ENCODE results near the gene NANOS2. TPM values are rescaled to one million over a fixed set of nuclear protein-coding genes. Genes with fewer than 3 reads are reported as not detected.

The NANOS2 gene
- total and polyA plus RNA-seq, 2 of the 13 experiments (the other 11 are each of a cell fraction or from before 2014, with no cell fraction given), result not detected

DNA sequence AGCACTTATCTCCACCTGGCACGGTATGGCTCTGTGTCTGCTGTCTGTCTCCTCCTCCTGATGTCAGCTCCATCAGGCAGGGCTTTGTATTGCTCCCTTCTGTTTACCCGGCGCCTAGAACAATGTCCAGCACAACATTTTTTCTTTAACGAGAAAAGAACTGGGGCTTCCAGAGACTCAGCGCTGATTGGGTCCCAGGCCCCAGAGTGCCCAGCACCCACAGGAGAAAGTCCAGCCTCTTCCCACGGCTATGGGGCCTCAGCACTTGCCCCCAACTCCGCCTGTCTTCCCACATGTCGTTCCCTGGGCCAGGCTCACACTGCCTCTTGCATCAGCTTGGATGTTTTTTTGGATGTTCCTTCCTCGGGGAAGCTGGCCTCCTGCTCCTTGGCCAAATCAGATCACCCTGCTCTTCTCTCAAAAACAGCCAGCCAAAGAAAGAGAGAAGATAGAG lies 19.0 kb downstream of the NANOS2 start (continued):
- TF ChIP-seq ZNF317 (CRISPR knock-in tag; IDR thresholded peaks at IDR 0.05) (peak; percentile 99), ZNF766 (CRISPR knock-in tag; IDR thresholded peaks at IDR 0.05; ENCODE audit: borderline replicate concordance) (no peak), KDM5A (IDR thresholded peaks at IDR 0.05; ENCODE audit: borderline replicate concordance, low read length) (no peak), GATAD1 (CRISPR knock-in tag; IDR thresholded peaks at IDR 0.05) (no peak), MXI1 (IDR thresholded peaks at IDR 0.05; ENCODE audit: borderline replicate concordance, low read depth, low read length) (peak; percentile 26; the same call in 1 of the 3 replicates), ZC3H13 (CRISPR knock-in tag; IDR thresholded peaks at IDR 0.05) (no peak), RAD51 (IDR thresholded peaks at IDR 0.05; ENCODE audit: borderline replicate concordance) (no peak), ZNF253 (CRISPR knock-in tag; IDR thresholded peaks at IDR 0.05; ENCODE audit: borderline replicate concordance) (no peak), RXRB (CRISPR knock-in tag; IDR thresholded peaks at IDR 0.05; ENCODE audit: borderline replicate concordance) (0 out of 2 replicates have a peak, but pooled peaks have one; percentile 38), THAP11 (CRISPR knock-in tag; IDR thresholded peaks at IDR 0.05) (peak; percentile 78)
- TF ChIP-seq, protein P1, sequence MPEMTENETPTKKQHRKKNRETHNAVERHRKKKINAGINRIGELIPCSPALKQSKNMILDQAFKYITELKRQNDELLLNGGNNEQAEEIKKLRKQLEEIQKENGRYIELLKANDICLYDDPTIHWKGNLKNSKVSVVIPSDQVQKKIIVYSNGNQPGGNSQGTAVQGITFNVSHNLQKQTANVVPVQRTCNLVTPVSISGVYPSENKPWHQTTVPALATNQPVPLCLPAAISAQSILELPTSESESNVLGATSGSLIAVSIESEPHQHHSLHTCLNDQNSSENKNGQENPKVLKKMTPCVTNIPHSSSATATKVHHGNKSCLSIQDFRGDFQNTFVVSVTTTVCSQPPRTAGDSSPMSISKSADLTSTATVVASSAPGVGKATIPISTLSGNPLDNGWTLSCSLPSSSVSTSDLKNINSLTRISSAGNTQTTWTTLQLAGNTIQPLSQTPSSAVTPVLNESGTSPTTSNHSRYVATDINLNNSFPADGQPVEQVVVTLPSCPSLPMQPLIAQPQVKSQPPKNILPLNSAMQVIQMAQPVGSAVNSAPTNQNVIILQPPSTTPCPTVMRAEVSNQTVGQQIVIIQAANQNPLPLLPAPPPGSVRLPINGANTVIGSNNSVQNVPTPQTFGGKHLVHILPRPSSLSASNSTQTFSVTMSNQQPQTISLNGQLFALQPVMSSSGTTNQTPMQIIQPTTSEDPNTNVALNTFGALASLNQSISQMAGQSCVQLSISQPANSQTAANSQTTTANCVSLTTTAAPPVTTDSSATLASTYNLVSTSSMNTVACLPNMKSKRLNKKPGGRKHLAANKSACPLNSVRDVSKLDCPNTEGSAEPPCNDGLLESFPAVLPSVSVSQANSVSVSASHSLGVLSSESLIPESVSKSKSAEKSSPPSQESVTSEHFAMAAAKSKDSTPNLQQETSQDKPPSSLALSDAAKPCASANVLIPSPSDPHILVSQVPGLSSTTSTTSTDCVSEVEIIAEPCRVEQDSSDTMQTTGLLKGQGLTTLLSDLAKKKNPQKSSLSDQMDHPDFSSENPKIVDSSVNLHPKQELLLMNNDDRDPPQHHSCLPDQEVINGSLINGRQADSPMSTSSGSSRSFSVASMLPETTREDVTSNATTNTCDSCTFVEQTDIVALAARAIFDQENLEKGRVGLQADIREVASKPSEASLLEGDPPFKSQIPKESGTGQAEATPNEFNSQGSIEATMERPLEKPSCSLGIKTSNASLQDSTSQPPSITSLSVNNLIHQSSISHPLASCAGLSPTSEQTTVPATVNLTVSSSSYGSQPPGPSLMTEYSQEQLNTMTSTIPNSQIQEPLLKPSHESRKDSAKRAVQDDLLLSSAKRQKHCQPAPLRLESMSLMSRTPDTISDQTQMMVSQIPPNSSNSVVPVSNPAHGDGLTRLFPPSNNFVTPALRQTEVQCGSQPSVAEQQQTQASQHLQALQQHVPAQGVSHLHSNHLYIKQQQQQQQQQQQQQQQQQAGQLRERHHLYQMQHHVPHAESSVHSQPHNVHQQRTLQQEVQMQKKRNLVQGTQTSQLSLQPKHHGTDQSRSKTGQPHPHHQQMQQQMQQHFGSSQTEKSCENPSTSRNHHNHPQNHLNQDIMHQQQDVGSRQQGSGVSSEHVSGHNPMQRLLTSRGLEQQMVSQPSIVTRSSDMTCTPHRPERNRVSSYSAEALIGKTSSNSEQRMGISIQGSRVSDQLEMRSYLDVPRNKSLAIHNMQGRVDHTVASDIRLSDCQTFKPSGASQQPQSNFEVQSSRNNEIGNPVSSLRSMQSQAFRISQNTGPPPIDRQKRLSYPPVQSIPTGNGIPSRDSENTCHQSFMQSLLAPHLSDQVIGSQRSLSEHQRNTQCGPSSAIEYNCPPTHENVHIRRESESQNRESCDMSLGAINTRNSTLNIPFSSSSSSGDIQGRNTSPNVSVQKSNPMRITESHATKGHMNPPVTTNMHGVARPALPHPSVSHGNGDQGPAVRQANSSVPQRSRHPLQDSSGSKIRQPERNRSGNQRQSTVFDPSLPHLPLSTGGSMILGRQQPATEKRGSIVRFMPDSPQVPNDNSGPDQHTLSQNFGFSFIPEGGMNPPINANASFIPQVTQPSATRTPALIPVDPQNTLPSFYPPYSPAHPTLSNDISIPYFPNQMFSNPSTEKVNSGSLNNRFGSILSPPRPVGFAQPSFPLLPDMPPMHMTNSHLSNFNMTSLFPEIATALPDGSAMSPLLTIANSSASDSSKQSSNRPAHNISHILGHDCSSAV (CRISPR knock-in tag; IDR thresholded peaks at IDR 0.05; ENCODE audit: borderline replicate concordance), result no peak
- TF ChIP-seq, protein P2, sequence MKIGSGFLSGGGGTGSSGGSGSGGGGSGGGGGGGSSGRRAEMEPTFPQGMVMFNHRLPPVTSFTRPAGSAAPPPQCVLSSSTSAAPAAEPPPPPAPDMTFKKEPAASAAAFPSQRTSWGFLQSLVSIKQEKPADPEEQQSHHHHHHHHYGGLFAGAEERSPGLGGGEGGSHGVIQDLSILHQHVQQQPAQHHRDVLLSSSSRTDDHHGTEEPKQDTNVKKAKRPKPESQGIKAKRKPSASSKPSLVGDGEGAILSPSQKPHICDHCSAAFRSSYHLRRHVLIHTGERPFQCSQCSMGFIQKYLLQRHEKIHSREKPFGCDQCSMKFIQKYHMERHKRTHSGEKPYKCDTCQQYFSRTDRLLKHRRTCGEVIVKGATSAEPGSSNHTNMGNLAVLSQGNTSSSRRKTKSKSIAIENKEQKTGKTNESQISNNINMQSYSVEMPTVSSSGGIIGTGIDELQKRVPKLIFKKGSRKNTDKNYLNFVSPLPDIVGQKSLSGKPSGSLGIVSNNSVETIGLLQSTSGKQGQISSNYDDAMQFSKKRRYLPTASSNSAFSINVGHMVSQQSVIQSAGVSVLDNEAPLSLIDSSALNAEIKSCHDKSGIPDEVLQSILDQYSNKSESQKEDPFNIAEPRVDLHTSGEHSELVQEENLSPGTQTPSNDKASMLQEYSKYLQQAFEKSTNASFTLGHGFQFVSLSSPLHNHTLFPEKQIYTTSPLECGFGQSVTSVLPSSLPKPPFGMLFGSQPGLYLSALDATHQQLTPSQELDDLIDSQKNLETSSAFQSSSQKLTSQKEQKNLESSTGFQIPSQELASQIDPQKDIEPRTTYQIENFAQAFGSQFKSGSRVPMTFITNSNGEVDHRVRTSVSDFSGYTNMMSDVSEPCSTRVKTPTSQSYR (CRISPR knock-in tag; IDR thresholded peaks at IDR 0.05; ENCODE audit: borderline replicate concordance), result no peak; the same call in 1 of the 2 replicates
- TF ChIP-seq, protein P3, sequence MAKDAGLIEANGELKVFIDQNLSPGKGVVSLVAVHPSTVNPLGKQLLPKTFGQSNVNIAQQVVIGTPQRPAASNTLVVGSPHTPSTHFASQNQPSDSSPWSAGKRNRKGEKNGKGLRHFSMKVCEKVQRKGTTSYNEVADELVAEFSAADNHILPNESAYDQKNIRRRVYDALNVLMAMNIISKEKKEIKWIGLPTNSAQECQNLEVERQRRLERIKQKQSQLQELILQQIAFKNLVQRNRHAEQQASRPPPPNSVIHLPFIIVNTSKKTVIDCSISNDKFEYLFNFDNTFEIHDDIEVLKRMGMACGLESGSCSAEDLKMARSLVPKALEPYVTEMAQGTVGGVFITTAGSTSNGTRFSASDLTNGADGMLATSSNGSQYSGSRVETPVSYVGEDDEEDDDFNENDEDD (CRISPR knock-in tag; IDR thresholded peaks at IDR 0.05; ENCODE audit: borderline replicate concordance), result 0 out of 2 replicates have a peak, but pooled peaks have one; percentile 65
- TF ChIP-seq, protein P4, sequence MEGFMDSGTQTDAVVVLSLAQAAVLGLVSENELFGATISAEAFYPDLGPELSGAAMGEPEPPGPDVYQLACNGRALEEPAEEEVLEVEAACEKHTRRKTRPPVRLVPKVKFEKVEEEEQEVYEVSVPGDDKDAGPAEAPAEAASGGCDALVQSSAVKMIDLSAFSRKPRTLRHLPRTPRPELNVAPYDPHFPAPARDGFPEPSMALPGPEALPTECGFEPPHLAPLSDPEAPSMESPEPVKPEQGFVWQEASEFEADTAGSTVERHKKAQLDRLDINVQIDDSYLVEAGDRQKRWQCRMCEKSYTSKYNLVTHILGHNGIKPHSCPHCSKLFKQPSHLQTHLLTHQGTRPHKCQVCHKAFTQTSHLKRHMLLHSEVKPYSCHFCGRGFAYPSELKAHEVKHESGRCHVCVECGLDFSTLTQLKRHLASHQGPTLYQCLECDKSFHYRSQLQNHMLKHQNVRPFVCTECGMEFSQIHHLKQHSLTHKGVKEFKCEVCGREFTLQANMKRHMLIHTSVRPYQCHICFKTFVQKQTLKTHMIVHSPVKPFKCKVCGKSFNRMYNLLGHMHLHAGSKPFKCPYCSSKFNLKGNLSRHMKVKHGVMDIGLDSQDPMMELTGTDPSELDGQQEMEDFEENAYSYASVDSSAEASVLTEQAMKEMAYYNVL (CRISPR knock-in tag; IDR thresholded peaks at IDR 0.05; ENCODE audit: borderline replicate concordance), result peak; percentile 42; the same call in 1 of the 2 replicates

Data from HepG2 (cell line).